Ishikawa (cell line): ENCODE measurements around the gene SLC13A5.

Experiments used
- CEBPB ChIP-seq: IDR thresholded peaks from 2 replicates; pipeline ENCODE4 v1.6.1; 2012
- CREB1 ChIP-seq: IDR thresholded peaks from 2 replicates; pipeline ENCODE4 v1.6.1; 2012; ENCODE audit warnings: low read depth
- EGR1 ChIP-seq: IDR thresholded peaks from 2 replicates; pipeline ENCODE4 v1.6.1; 2012
- EP300 ChIP-seq: IDR thresholded peaks from 2 replicates; pipeline ENCODE4 v1.6.1; 2012; ENCODE audit warnings: borderline replicate concordance
- FOXM1 ChIP-seq: IDR thresholded peaks from 2 replicates; pipeline ENCODE4 v1.6.1; 2012; ENCODE audit warnings: low read depth, borderline replicate concordance
- MAX ChIP-seq: IDR thresholded peaks from 2 replicates; pipeline ENCODE4 v1.6.1; 2012
- NFIC ChIP-seq: IDR thresholded peaks from 2 replicates; pipeline ENCODE4 v1.6.1; 2012
- RAD21 ChIP-seq: IDR thresholded peaks from 2 replicates; pipeline ENCODE4 v1.6.1; 2012; ENCODE audit warnings: low read depth
- REST ChIP-seq: IDR thresholded peaks from 2 replicates; pipeline ENCODE4 v1.6.1; 2012; ENCODE audit warnings: low read depth, mild to moderate bottlenecking
- TAF1 ChIP-seq: IDR thresholded peaks from 2 replicates; pipeline ENCODE4 v1.6.1; 2012; ENCODE audit warnings: low read depth, mild to moderate bottlenecking
- TCF12 ChIP-seq: IDR thresholded peaks from 2 replicates; pipeline ENCODE4 v1.6.1; 2012; ENCODE audit warnings: low read depth
- TEAD4 ChIP-seq: IDR thresholded peaks from 2 replicates; pipeline ENCODE4 v1.6.1; 2012
- USF1 ChIP-seq: IDR thresholded peaks from 2 replicates; pipeline ENCODE4 v1.6.1; 2012
- YY1 ChIP-seq: IDR thresholded peaks from 2 replicates; pipeline ENCODE4 v1.6.1; 2012; ENCODE audit warnings: low read depth
- ZBTB7A ChIP-seq: IDR thresholded peaks from 2 replicates; pipeline ENCODE4 v1.6.1; 2012; ENCODE audit warnings: low read depth

SLC13A5 gene

GRCh38 chr17:6706499-6706898 is 6.7 kb downstream of the SLC13A5 start:
- TF ChIP-seq MAX (no peak), TEAD4 (no peak), TCF12 (no peak), REST (no peak), NFIC (no peak), CEBPB (no peak), FOXM1 (no peak), USF1 (no peak), RAD21 (no peak), TAF1 (no peak), CREB1 (no peak), EP300 (no peak), ZBTB7A (no peak), YY1 (no peak), EGR1 (no peak)

GRCh38 chr17:6704470-6705052 is 8.6 kb downstream of the SLC13A5 start:
- TF ChIP-seq NFIC (no peak), EGR1 (no peak), USF1 (no peak), RAD21 (no peak), REST (no peak), TAF1 (no peak), CEBPB (no peak), ZBTB7A (no peak), YY1 (no peak), FOXM1 (no peak), TCF12 (no peak), MAX (no peak), EP300 (no peak), CREB1 (no peak), TEAD4 (no peak)

GRCh38 chr17:6703751-6704150 is 9.4 kb downstream of the SLC13A5 start:
- no peak for TF ChIP-seq NFIC
- TF ChIP-seq CEBPB: no peak
- TF ChIP-seq TCF12: no peak
- no peak for TF ChIP-seq ZBTB7A
- TF ChIP-seq USF1: no peak
- TF ChIP-seq TEAD4: no peak
- TF ChIP-seq MAX: no peak
- TF ChIP-seq YY1: no peak
- no peak for TF ChIP-seq EP300
- no peak for TF ChIP-seq RAD21
- no peak for TF ChIP-seq CREB1
- TF ChIP-seq TAF1: no peak
- no peak for TF ChIP-seq FOXM1
- no peak for TF ChIP-seq EGR1
- no peak for TF ChIP-seq REST
